ENCODE results near the gene SGIP1. TPM values are rescaled to one million over a fixed set of nuclear protein-coding genes. Genes with fewer than 3 reads are reported as not detected.

Gene SGIP1
- total RNA-seq, 2 donors from 2014 or later = 1.3 to 6.2 TPM

GRCh38 chr1:66517959-66518358 is 16.0 kb upstream of the SGIP1 start:
- no peak for TF ChIP-seq CTCF (IDR thresholded peaks at IDR 0.05)
- Histone ChIP-seq H3K27ac (no peak overlapping the region), H3K4me1 (no peaks in the 10 kb centered on the region)

GRCh38 chr1:66518654-66519053 is 15.3 kb upstream of the SGIP1 start:
- no peak for TF ChIP-seq CTCF (IDR thresholded peaks at IDR 0.05)
- H3K27ac ChIP-seq = no peak overlapping the region
- no peaks in the 10 kb centered on the region for H3K4me1 ChIP-seq
- DNase-seq (ENCODE audit: low spot score) = no peak
- no peaks in the 10 kb centered on the region for H3K36me3 ChIP-seq
- H3K27me3 ChIP-seq = no peaks in the 10 kb centered on the region
- H3K9me3 ChIP-seq = no peaks in the 10 kb centered on the region
- H3K4me3 ChIP-seq = no peak overlapping the region

More at GRCh38 chr1:66517959-66518358, 16.0 kb upstream of the SGIP1 start:
- Histone ChIP-seq H3K36me3 (no peaks in the 10 kb centered on the region), H3K4me3 (no peak overlapping the region), H3K27me3 (no peaks in the 10 kb centered on the region), H3K9me3 (no peaks in the 10 kb centered on the region)
- no peak for DNase-seq (ENCODE audit: low spot score)

- Histone ChIP-seq H3K27me3 (no peaks in the 10 kb centered on the region), H3K36me3 (no peaks in the 10 kb centered on the region), H3K27ac (no peak overlapping the region), H3K4me3 (no peak overlapping the region), H3K9me3 (no peaks in the 10 kb centered on the region), H3K4me1 (no peaks in the 10 kb centered on the region)
- TF ChIP-seq CTCF (IDR thresholded peaks at IDR 0.05) = no peak
- DNase-seq (ENCODE audit: low spot score) = no peak
Measured at GRCh38 chr1:66519992-66520391, 14.0 kb upstream of the SGIP1 start.

- TF ChIP-seq CTCF (IDR thresholded peaks at IDR 0.05) = no peak
- Histone ChIP-seq H3K4me1 (no peaks in the 10 kb centered on the region), H3K4me3 (no peak overlapping the region), H3K9me3 (no peaks in the 10 kb centered on the region), H3K27me3 (no peaks in the 10 kb centered on the region), H3K27ac (no peak overlapping the region), H3K36me3 (no peaks in the 10 kb centered on the region)
- DNase-seq (ENCODE audit: low spot score) = no peak
Measured at GRCh38 chr1:66520655-66521054, 13.3 kb upstream of the SGIP1 start.

GRCh38 chr1:66521721-66522365 is 12.1 kb upstream of the SGIP1 start:
- Histone ChIP-seq H3K4me1 (no peaks in the 10 kb centered on the region), H3K4me3 (no peak overlapping the region), H3K27me3 (no peaks in the 10 kb centered on the region), H3K36me3 (no peaks in the 10 kb centered on the region), H3K9me3 (no peaks in the 10 kb centered on the region), H3K27ac (no peak overlapping the region)
- no peak for DNase-seq (ENCODE audit: low spot score)
- TF ChIP-seq CTCF (IDR thresholded peaks at IDR 0.05) = no peak

- Histone ChIP-seq H3K27ac (no peak overlapping the region), H3K27me3 (no peaks in the 10 kb centered on the region), H3K36me3 (no peaks in the 10 kb centered on the region), H3K9me3 (no peaks in the 10 kb centered on the region), H3K4me1 (no peaks in the 10 kb centered on the region), H3K4me3 (no peak overlapping the region)
- no peak for DNase-seq (ENCODE audit: low spot score)
- TF ChIP-seq CTCF (IDR thresholded peaks at IDR 0.05) = no peak
Measured at GRCh38 chr1:66523562-66523961, 10.4 kb upstream of the SGIP1 start.
